ENCODE data around the gene DOK3. TPM values are rescaled to one million over a fixed set of nuclear protein-coding genes. Genes with fewer than 3 reads are reported as not detected.

The DOK3 gene
- total and polyA plus RNA-seq, 10 of the 15 experiments (the other 5 are each of a cell fraction or from before 2014, with no cell fraction given) = 6.6 to 107 (median 52.1) TPM

DNA sequence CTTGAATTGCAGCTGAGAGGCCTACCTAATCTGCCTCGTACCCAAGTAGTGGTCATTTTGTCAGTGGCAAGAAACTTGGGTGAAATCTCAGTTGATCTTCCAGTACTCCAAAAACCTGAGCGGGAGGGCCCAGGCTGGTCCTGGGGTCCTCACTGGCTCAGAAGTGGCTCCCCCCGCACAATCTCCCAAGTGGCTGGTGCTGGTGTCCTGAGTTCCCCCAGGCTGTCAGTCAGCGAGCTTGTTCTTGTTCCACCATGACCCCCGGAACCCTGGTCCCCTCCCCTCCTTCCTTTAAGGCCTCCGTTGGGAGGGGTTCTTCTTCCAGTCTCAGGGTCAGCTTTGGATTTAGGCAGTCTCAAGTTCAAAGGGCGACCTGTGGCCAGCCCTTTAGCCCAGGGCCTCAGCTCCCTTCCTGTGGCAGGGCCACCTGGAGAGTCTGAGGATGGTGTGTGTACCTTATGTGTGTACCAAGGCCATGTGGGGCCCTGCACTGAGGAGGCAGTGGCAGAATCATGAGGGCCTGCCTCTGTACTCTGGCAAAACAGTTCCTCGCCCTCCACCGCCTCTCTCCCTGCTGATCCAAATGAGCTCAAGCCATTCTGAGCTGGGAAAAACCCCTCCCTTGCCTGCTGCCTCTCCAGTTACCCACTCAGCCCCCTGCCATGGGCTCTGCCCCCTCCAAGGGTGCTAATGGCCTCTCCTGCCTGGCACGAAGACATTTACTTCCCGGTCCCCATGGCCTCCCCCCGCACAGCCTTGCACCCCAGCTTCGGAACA, 31.7 kb downstream of the DOK3 start:
- no peak for ATAC-seq
- no peak overlapping the region for H3K9ac ChIP-seq (ENCODE audit: control insufficient read depth, insufficient read depth, low read length)
- ChIA-PET CTCF (interaction anchor here (0.8 to 2.5 kb wide), 8 partner anchors 17 to 107 kb away, joined by 3 to 13 read pairs (median 4); partner anchors contain the start of gene PDLIM7), SMC1A (ENCODE audit: uncharacterized antibody, unreplicated experiment) (interaction anchor here (0.8 to 1.2 kb wide), 4 partner anchors 10 to 24 kb away, joined by 3 to 4 read pairs (median 3); partner anchors contain the start of gene PDLIM7), POLR2A (interaction anchor here (1.7 kb wide), 1 partner anchor 19 kb away, joined by 6 read pairs; the partner anchor contains the start of gene PDLIM7), RAD21 (ENCODE audit: unreplicated experiment) (interaction anchor here (1.4 kb wide), 1 partner anchor 16 kb away, joined by 3 read pairs; no protein-coding TSS in a partner anchor)
- intact Hi-C loops (cut with micrococcal nuclease; ENCODE audit: unreplicated experiment) = no loop called here
- in situ Hi-C loops (cut with MboI) = no loop called here
- BruUV-seq (replicated peaks) = no TSS peak
- no peak overlapping the region for H3K4me2 ChIP-seq (ENCODE audit: control insufficient read depth, insufficient read depth)
- no peak for FAIRE-seq
- H3K36me3 ChIP-seq (ENCODE audit: control insufficient read depth in 2 of 2, insufficient read depth in 2 of 2, low read length in 1 of 2) = no peaks in the 10 kb centered on the region; a peak in 1 of 4 replicates
- H2AFZ ChIP-seq (ENCODE audit: control insufficient read depth, low read depth, low read length) = no peak overlapping the region
- no peaks in the 10 kb centered on the region for H3K9me3 ChIP-seq (replicated peaks; ENCODE audit: control insufficient read depth, insufficient read depth, low read length)
- H3K4me1 ChIP-seq (ENCODE audit: control insufficient read depth, insufficient read depth, low read length) = peaks cover 21% of the 10 kb centered on the region
- H3K4me3 ChIP-seq = no peak overlapping the region
- no peaks in the 10 kb centered on the region for H4K20me1 ChIP-seq (ENCODE audit: control insufficient read depth, insufficient read depth)
- TF ChIP-seq CBFB (IDR thresholded peaks at IDR 0.05; ENCODE audit: low read depth) = no peak
- TF ChIP-seq ZNF622 (IDR thresholded peaks at IDR 0.05) = no peak
- no peak for TF ChIP-seq BMI1 (IDR thresholded peaks at IDR 0.05; ENCODE audit: borderline replicate concordance)
- TF ChIP-seq, protein P1, sequence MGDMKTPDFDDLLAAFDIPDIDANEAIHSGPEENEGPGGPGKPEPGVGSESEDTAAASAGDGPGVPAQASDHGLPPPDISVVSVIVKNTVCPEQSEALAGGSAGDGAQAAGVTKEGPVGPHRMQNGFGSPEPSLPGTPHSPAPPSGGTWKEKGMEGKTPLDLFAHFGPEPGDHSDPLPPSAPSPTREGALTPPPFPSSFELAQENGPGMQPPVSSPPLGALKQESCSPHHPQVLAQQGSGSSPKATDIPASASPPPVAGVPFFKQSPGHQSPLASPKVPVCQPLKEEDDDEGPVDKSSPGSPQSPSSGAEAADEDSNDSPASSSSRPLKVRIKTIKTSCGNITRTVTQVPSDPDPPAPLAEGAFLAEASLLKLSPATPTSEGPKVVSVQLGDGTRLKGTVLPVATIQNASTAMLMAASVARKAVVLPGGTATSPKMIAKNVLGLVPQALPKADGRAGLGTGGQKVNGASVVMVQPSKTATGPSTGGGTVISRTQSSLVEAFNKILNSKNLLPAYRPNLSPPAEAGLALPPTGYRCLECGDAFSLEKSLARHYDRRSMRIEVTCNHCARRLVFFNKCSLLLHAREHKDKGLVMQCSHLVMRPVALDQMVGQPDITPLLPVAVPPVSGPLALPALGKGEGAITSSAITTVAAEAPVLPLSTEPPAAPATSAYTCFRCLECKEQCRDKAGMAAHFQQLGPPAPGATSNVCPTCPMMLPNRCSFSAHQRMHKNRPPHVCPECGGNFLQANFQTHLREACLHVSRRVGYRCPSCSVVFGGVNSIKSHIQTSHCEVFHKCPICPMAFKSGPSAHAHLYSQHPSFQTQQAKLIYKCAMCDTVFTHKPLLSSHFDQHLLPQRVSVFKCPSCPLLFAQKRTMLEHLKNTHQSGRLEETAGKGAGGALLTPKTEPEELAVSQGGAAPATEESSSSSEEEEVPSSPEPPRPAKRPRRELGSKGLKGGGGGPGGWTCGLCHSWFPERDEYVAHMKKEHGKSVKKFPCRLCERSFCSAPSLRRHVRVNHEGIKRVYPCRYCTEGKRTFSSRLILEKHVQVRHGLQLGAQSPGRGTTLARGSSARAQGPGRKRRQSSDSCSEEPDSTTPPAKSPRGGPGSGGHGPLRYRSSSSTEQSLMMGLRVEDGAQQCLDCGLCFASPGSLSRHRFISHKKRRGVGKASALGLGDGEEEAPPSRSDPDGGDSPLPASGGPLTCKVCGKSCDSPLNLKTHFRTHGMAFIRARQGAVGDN (IDR thresholded peaks at IDR 0.05) = no peak
- TF ChIP-seq SUPT20H (IDR thresholded peaks at IDR 0.05; ENCODE audit: borderline replicate concordance, control insufficient read depth, low read depth, low read length) = no peak
- TF ChIP-seq EP300 (IDR thresholded peaks at IDR 0.05; ENCODE audit: borderline replicate concordance in 1 of 2, control insufficient read depth in 1 of 2, low read depth in 2 of 2, low read length in 2 of 2) = no peak
- TF ChIP-seq, protein P2, sequence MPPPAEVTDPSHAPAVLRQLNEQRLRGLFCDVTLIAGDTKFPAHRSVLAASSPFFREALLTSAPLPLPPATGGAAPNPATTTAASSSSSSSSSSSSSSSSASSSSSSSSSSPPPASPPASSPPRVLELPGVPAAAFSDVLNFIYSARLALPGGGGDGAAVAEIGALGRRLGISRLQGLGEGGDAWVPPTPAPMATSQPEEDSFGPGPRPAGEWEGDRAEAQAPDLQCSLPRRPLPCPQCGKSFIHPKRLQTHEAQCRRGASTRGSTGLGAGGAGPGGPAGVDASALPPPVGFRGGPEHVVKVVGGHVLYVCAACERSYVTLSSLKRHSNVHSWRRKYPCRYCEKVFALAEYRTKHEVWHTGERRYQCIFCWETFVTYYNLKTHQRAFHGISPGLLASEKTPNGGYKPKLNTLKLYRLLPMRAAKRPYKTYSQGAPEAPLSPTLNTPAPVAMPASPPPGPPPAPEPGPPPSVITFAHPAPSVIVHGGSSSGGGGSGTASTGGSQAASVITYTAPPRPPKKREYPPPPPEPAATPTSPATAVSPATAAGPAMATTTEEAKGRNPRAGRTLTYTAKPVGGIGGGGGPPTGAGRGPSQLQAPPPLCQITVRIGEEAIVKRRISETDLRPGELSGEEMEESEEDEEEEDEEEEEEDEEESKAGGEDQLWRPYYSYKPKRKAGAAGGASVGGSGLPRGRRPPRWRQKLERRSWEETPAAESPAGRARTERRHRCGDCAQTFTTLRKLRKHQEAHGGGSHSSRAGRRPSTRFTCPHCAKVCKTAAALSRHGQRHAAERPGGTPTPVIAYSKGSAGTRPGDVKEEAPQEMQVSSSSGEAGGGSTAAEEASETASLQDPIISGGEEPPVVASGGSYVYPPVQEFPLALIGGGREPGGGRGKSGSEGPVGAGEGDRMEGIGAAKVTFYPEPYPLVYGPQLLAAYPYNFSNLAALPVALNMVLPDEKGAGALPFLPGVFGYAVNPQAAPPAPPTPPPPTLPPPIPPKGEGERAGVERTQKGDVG (CRISPR knock-in tag; IDR thresholded peaks at IDR 0.05) = no peak
- TF ChIP-seq IRF4 (IDR thresholded peaks at IDR 0.05; ENCODE audit: low read depth, low read length) = no peak
- TF ChIP-seq ZBED1 (IDR thresholded peaks at IDR 0.05; ENCODE audit: borderline replicate concordance) = no peak
- no peak overlapping the region for H3K27ac ChIP-seq (ENCODE audit: control insufficient read depth, insufficient read depth)
- no peaks in the 10 kb centered on the region for H3K27me3 ChIP-seq (replicated peaks in 1 of 2; ENCODE audit: control insufficient read depth in 2 of 2, insufficient read depth in 2 of 2, low read length in 1 of 2)
- 78% methylated on average over 12 of the region's 13 CpGs for whole genome bisulfite sequencing (ENCODE audit: insufficient coverage, insufficient replicate concordance, low lambda C conversion rate, missing lambda C conversion rate)
- no peaks in the 10 kb centered on the region for H3K79me2 ChIP-seq (ENCODE audit: control insufficient read depth, insufficient read depth, low read length)
- DNase-seq (ENCODE audit: low read depth, low spot score) = no peak

Data from GM12878 (cell line).